ENCODE measurements around the gene XRCC5. TPM values are rescaled to one million over a fixed set of nuclear protein-coding genes. Genes with fewer than 3 reads are reported as not detected.

The XRCC5 gene
- total RNA-seq, 4 donors from 2014 or later = 134 to 164 (median 147) TPM

- Histone ChIP-seq H3K27me3 (no peaks in the 10 kb centered on the region), H3K9me3 (no peaks in the 10 kb centered on the region), H3K4me3 (no peak overlapping the region), H3K36me3 (peaks cover 3 to 42% (median 20%) of the 10 kb centered on the region in 3 donors), H3K27ac (no peak overlapping the region), H3K4me1 (no peaks in the 10 kb centered on the region)
- DNase-seq (ENCODE audit: low spot score in 2 of 2) = no peak
- TF ChIP-seq EP300 (IDR thresholded peaks at IDR 0.05) (no peak), CTCF (IDR thresholded peaks at IDR 0.05) (no peak), POLR2A (IDR thresholded peaks at IDR 0.05) (no peak)
- WGBS, 2 donors = 40 to 57% methylated on average over 3 of the region's 3 CpGs
Observed at GRCh38 chr2:216210701-216211540, 101.8 kb downstream of the XRCC5 start.

DNA sequence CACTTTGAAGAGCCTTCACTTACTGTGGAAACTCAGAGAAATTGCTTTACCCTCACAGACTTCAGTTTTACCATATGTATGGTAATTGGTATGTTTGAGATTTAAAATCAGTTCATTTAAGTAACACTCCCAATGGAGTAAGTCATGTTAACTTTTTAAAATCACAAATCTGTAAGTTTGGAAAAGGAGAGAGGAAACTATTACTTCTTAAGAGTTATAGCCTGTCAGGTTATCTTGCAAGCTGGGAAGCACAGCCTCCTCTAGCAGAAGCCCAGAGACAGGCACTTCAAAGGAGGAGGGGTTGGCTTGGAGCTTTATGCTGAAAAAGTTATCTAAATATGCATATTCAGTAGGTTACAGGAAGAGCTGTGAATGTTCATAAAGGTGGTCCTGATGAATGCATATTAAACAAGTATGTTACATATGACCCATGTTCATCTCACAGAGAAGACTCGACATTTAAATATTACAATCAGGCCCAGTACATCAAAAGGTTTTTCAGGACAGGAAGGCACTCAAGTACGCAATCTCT, 102.5 kb downstream of the XRCC5 start:
- no peak for DNase-seq (ENCODE audit: low spot score in 2 of 2)
- no peak overlapping the region for H3K4me3 ChIP-seq
- WGBS, 2 donors = 86 to 98% methylated on average over 2 of the region's 2 CpGs
- TF ChIP-seq CTCF (IDR thresholded peaks at IDR 0.05) = no peak
- no peak for TF ChIP-seq POLR2A (IDR thresholded peaks at IDR 0.05)
- no peak for TF ChIP-seq EP300 (IDR thresholded peaks at IDR 0.05)
- no peaks in the 10 kb centered on the region for H3K4me1 ChIP-seq
- H3K9me3 ChIP-seq = no peaks in the 10 kb centered on the region
- H3K36me3 ChIP-seq = peaks cover under 1 to 34% (median 12%) of the 10 kb centered on the region in 3 donors
- no peak overlapping the region for H3K27ac ChIP-seq
- no peaks in the 10 kb centered on the region for H3K27me3 ChIP-seq

GRCh38 chr2:216214768-216215167, 105.6 kb downstream of the XRCC5 start:
- Histone ChIP-seq H3K4me3 (no peak overlapping the region), H3K27me3 (no peaks in the 10 kb centered on the region), H3K27ac (no peak overlapping the region), H3K4me1 (peaks cover 0 to 8% (median 0%) of the 10 kb centered on the region in 4 donors), H3K9me3 (no peaks in the 10 kb centered on the region), H3K36me3 (peaks cover 0 to 4% (median 0%) of the 10 kb centered on the region in 3 donors)
- 89 to 94% methylated on average over 2 of the region's 2 CpGs for WGBS, 2 donors
- TF ChIP-seq EP300 (IDR thresholded peaks at IDR 0.05) = no peak
- no peak for TF ChIP-seq CTCF (IDR thresholded peaks at IDR 0.05)
- no peak for TF ChIP-seq POLR2A (IDR thresholded peaks at IDR 0.05)
- no peak for DNase-seq (ENCODE audit: low spot score in 2 of 2)

DNA sequence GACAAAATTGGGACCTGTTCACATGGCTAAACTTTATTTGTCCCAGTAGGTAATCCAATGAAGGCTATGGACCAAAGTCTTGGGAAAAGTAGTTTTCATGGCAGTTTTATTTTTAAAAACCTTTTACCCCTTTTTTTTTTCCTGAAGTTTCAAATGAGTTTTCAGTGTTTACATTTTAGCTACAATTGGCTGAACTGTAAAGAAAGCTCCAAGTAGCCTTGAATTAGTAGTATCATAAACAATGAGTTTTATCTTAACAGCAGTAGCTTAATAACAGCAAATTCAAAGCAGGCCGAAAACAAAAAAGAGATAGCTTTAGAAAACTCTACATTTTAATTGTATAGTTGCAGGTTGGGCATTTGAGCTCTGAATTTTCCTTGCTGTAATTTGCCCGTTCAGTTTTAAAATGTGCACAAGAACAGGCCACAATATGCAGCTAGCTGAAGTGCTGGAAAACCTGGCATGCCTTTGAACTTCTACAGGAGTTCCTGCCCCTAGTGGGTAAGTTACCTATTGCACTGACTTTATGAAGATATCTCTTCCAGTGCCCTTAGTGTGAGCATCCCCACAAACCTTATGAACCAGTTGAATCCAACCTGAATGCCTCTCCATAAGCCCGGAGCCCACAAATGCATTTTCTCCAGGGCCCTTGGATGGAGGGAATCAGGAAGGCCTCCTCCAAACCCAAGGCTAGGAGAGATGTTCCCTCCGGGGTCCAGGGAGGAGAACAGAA, 106.7 kb downstream of the XRCC5 start:
- WGBS, 2 donors = 89 to 91% methylated on average over 4 of the region's 4 CpGs
- no peak for TF ChIP-seq EP300 (IDR thresholded peaks at IDR 0.05)
- no peak for TF ChIP-seq POLR2A (IDR thresholded peaks at IDR 0.05)
- TF ChIP-seq CTCF (IDR thresholded peaks at IDR 0.05) = no peak
- H3K36me3 ChIP-seq = peaks cover 0 to 4% (median 0%) of the 10 kb centered on the region in 3 donors

More for the DNA sequence above, 106.7 kb downstream of the XRCC5 start:
- no peak for DNase-seq (ENCODE audit: low spot score in 2 of 2)
- peaks cover 0 to 8% (median 0%) of the 10 kb centered on the region in 4 donors for H3K4me1 ChIP-seq
- H3K4me3 ChIP-seq = no peak overlapping the region
- no peaks in the 10 kb centered on the region for H3K27me3 ChIP-seq
- H3K9me3 ChIP-seq = no peaks in the 10 kb centered on the region
- H3K27ac ChIP-seq = no peak overlapping the region

All from tibial nerve (tissue), 4 donors.